ENCODE data around the gene DPP10.
"Not testable (repeated sequence)": the region's sequence is repeated elsewhere in the genome, so short reads cannot be mapped to it uniquely, and the experiment has no call there.

DPP10 gene

GRCh38 chr2:114442510-114442909, at the start of gene DPP10:
Gene DPP10 (plus strand): TSS chr2:114442641.
- Mint-ChIP-seq H3K27ac (no peak within 1 kb of the TSS), H3K4me1 (no peaks in the 10 kb centered on the region), H3K27me3 (peaks cover 13% of the 10 kb centered on the region), H3K4me3 (no peak within 1 kb of the TSS), H3K36me3 (ENCODE audit: low read depth) (no peaks in the 10 kb centered on the region), H3K9me3 (peaks cover 6% of the 10 kb centered on the region)
- DNase-seq = peak; percentile 6
- no peak for ATAC-seq

- Mint-ChIP-seq H3K4me3 (no peak overlapping the region), H3K4me1 (no peaks in the 10 kb centered on the region), H3K27me3 (no peaks in the 10 kb centered on the region), H3K36me3 (ENCODE audit: low read depth) (no peaks in the 10 kb centered on the region), H3K27ac (no peak overlapping the region), H3K9me3 (peaks cover 6% of the 10 kb centered on the region)
- ATAC-seq = no peak
- DNase-seq = no peak
Measured at GRCh38 chr2:114400890-114401289, 41.6 kb upstream of the DPP10 start.

GRCh38 chr2:114405247-114406116, 37.0 kb upstream of the DPP10 start:
- Mint-ChIP-seq H3K36me3 (ENCODE audit: low read depth) (no peaks in the 10 kb centered on the region), H3K4me1 (no peaks in the 10 kb centered on the region), H3K27me3 (no peaks in the 10 kb centered on the region), H3K4me3 (no peak overlapping the region), H3K27ac (no peak overlapping the region), H3K9me3 (peaks cover 10% of the 10 kb centered on the region)
- ATAC-seq (no peak), DNase-seq (no peak)

GRCh38 chr2:114406347-114406746, 36.1 kb upstream of the DPP10 start:
- H3K27me3 Mint-ChIP-seq = no peaks in the 10 kb centered on the region
- no peaks in the 10 kb centered on the region for H3K36me3 Mint-ChIP-seq (ENCODE audit: low read depth)
- peaks cover 10% of the 10 kb centered on the region for H3K9me3 Mint-ChIP-seq
- no peaks in the 10 kb centered on the region for H3K4me1 Mint-ChIP-seq
- H3K4me3 Mint-ChIP-seq = no peak overlapping the region
- ATAC-seq = no peak
- no peak for DNase-seq
- H3K27ac Mint-ChIP-seq = no peak overlapping the region

GRCh38 chr2:114407353-114407752, 35.1 kb upstream of the DPP10 start:
- H3K27ac Mint-ChIP-seq; H3K36me3 Mint-ChIP-seq (ENCODE audit: low read depth); H3K27me3 Mint-ChIP-seq; H3K4me3 Mint-ChIP-seq; DNase-seq; ATAC-seq; H3K4me1 Mint-ChIP-seq: not testable (repeated sequence)
- peaks cover 11% of the 10 kb centered on the region for H3K9me3 Mint-ChIP-seq

GRCh38 chr2:114421781-114422180, 20.7 kb upstream of the DPP10 start:
- ATAC-seq = no peak
- H3K27me3 Mint-ChIP-seq = peaks cover 2% of the 10 kb centered on the region
- no peaks in the 10 kb centered on the region for H3K9me3 Mint-ChIP-seq
- H3K4me1 Mint-ChIP-seq = no peaks in the 10 kb centered on the region
- no peak for DNase-seq
- no peak overlapping the region for H3K4me3 Mint-ChIP-seq
- H3K27ac Mint-ChIP-seq = no peak overlapping the region
- no peaks in the 10 kb centered on the region for H3K36me3 Mint-ChIP-seq (ENCODE audit: low read depth)

GRCh38 chr2:114424699-114425098, 17.7 kb upstream of the DPP10 start:
- no peaks in the 10 kb centered on the region for H3K9me3 Mint-ChIP-seq
- H3K27me3 Mint-ChIP-seq = no peaks in the 10 kb centered on the region
- no peaks in the 10 kb centered on the region for H3K4me1 Mint-ChIP-seq
- no peak for ATAC-seq
- no peaks in the 10 kb centered on the region for H3K36me3 Mint-ChIP-seq (ENCODE audit: low read depth)
- no peak for DNase-seq
- no peak overlapping the region for H3K27ac Mint-ChIP-seq
- H3K4me3 Mint-ChIP-seq = no peak overlapping the region

GRCh38 chr2:114426756-114427155, 15.7 kb upstream of the DPP10 start:
- Mint-ChIP-seq H3K4me3 (no peak overlapping the region), H3K27ac (no peak overlapping the region), H3K9me3 (no peaks in the 10 kb centered on the region), H3K4me1 (no peaks in the 10 kb centered on the region), H3K36me3 (ENCODE audit: low read depth) (no peaks in the 10 kb centered on the region), H3K27me3 (no peaks in the 10 kb centered on the region)
- DNase-seq (no peak), ATAC-seq (no peak)

- DNase-seq = no peak
- peaks cover 2% of the 10 kb centered on the region for H3K27me3 Mint-ChIP-seq
- H3K27ac Mint-ChIP-seq = no peak overlapping the region
- no peaks in the 10 kb centered on the region for H3K36me3 Mint-ChIP-seq (ENCODE audit: low read depth)
- no peaks in the 10 kb centered on the region for H3K4me1 Mint-ChIP-seq
- ATAC-seq = no peak
- peaks cover 6% of the 10 kb centered on the region for H3K9me3 Mint-ChIP-seq
- no peak overlapping the region for H3K4me3 Mint-ChIP-seq
Measured at GRCh38 chr2:114436329-114436728, 6.1 kb upstream of the DPP10 start.

GRCh38 chr2:114446571-114446970, 4.1 kb downstream of the DPP10 start:
- Mint-ChIP-seq H3K36me3 (ENCODE audit: low read depth) (no peaks in the 10 kb centered on the region), H3K9me3 (no peaks in the 10 kb centered on the region), H3K27me3 (peaks cover 13% of the 10 kb centered on the region), H3K4me3 (no peak overlapping the region), H3K27ac (no peak overlapping the region), H3K4me1 (no peaks in the 10 kb centered on the region)
- ATAC-seq (no peak), DNase-seq (no peak)

- DNase-seq (no peak), ATAC-seq (no peak)
- Mint-ChIP-seq H3K4me1 (no peaks in the 10 kb centered on the region), H3K4me3 (no peak overlapping the region), H3K36me3 (ENCODE audit: low read depth) (no peaks in the 10 kb centered on the region), H3K27ac (no peak overlapping the region), H3K9me3 (no peaks in the 10 kb centered on the region), H3K27me3 (peaks cover 6% of the 10 kb centered on the region)
Measured at GRCh38 chr2:114450639-114451038, 8.2 kb downstream of the DPP10 start.

GRCh38 chr2:114456566-114456965, 14.1 kb downstream of the DPP10 start:
- no peaks in the 10 kb centered on the region for H3K4me1 Mint-ChIP-seq
- no peak overlapping the region for H3K4me3 Mint-ChIP-seq
- no peaks in the 10 kb centered on the region for H3K9me3 Mint-ChIP-seq
- DNase-seq (no peak), ATAC-seq (no peak)
- H3K36me3 Mint-ChIP-seq (ENCODE audit: low read depth) = no peaks in the 10 kb centered on the region
- no peak overlapping the region for H3K27ac Mint-ChIP-seq
- no peaks in the 10 kb centered on the region for H3K27me3 Mint-ChIP-seq

- H3K9me3 Mint-ChIP-seq = no peaks in the 10 kb centered on the region
Measured at GRCh38 chr2:114457956-114458355, 15.5 kb downstream of the DPP10 start.

GRCh38 chr2:114461116-114461515, 18.7 kb downstream of the DPP10 start:
- Mint-ChIP-seq H3K27me3 (no peaks in the 10 kb centered on the region), H3K4me3 (no peak overlapping the region), H3K4me1 (no peaks in the 10 kb centered on the region), H3K36me3 (ENCODE audit: low read depth) (no peaks in the 10 kb centered on the region), H3K27ac (no peak overlapping the region), H3K9me3 (no peaks in the 10 kb centered on the region)
- ATAC-seq (no peak), DNase-seq (no peak)

More at GRCh38 chr2:114457956-114458355, 15.5 kb downstream of the DPP10 start:
- ATAC-seq (no peak), DNase-seq (no peak)
- no peaks in the 10 kb centered on the region for H3K36me3 Mint-ChIP-seq (ENCODE audit: low read depth)
- no peak overlapping the region for H3K4me3 Mint-ChIP-seq
- H3K27me3 Mint-ChIP-seq = no peaks in the 10 kb centered on the region
- H3K27ac Mint-ChIP-seq = no peak overlapping the region
- H3K4me1 Mint-ChIP-seq = no peaks in the 10 kb centered on the region

- no peak for ATAC-seq
- Mint-ChIP-seq H3K9me3 (no peaks in the 10 kb centered on the region), H3K27me3 (no peaks in the 10 kb centered on the region), H3K4me3 (no peak overlapping the region), H3K27ac (no peak overlapping the region), H3K4me1 (no peaks in the 10 kb centered on the region), H3K36me3 (ENCODE audit: low read depth) (no peaks in the 10 kb centered on the region)
- DNase-seq = no peak
Measured at GRCh38 chr2:114464961-114465706, 22.7 kb downstream of the DPP10 start.
